ENCODE results near the gene SLC38A1.
"Not testable (repeated sequence)": the region's sequence is repeated elsewhere in the genome, so short reads cannot be mapped to it uniquely, and the experiment has no call there.

The SLC38A1 gene

DNA sequence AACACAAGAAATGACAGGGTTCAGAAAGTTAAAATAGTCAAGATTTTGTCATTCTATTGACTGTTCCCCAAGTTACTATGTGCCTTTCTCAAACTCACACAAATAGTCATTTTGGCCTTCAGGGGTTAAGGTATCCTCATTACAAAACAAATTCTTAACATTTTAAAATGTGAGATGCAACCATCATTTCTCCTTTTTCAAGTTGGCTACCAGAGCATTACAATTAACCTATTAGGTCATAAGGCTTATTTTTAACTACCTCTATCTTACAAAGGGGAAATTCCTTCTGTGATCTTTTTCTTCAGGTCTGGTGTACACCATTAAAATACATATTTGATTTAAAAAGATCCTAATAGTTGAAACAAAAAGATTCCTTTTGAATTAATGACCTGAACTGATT lies 61.2 kb downstream of the SLC38A1 start:
- TF ChIP-seq, protein P1, sequence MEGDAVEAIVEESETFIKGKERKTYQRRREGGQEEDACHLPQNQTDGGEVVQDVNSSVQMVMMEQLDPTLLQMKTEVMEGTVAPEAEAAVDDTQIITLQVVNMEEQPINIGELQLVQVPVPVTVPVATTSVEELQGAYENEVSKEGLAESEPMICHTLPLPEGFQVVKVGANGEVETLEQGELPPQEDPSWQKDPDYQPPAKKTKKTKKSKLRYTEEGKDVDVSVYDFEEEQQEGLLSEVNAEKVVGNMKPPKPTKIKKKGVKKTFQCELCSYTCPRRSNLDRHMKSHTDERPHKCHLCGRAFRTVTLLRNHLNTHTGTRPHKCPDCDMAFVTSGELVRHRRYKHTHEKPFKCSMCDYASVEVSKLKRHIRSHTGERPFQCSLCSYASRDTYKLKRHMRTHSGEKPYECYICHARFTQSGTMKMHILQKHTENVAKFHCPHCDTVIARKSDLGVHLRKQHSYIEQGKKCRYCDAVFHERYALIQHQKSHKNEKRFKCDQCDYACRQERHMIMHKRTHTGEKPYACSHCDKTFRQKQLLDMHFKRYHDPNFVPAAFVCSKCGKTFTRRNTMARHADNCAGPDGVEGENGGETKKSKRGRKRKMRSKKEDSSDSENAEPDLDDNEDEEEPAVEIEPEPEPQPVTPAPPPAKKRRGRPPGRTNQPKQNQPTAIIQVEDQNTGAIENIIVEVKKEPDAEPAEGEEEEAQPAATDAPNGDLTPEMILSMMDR (IDR thresholded peaks at IDR 0.05; ENCODE audit: borderline replicate concordance, insufficient read depth, low read depth, low read length), result no peak
- no peak overlapping the region for H3K4me3 ChIP-seq (ENCODE audit: low read depth, low read length)

DNA sequence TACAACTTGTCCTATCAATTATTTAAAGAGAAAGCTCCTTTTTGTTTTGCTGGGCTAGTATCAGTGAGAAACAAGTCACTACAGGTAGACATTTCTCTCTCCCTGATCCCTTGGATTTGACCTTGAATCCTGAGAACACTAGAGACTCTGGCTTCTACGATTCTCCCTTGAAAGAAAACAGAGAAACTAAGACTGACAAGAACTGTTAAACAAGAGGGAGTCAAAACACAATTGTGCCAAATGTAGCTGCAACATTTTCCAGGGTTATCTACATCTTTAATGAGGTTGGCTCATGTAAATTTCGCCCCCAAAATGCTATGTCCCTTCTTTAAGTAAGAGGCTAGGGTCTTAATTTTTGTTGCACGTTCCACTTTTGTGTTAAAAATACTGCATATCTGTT lies 62.4 kb downstream of the SLC38A1 start:
- TF ChIP-seq, protein P1 (IDR thresholded peaks at IDR 0.05; ENCODE audit: borderline replicate concordance, insufficient read depth, low read depth, low read length), result no peak
- H3K4me3 ChIP-seq (ENCODE audit: low read depth, low read length), result no peak overlapping the region

DNA sequence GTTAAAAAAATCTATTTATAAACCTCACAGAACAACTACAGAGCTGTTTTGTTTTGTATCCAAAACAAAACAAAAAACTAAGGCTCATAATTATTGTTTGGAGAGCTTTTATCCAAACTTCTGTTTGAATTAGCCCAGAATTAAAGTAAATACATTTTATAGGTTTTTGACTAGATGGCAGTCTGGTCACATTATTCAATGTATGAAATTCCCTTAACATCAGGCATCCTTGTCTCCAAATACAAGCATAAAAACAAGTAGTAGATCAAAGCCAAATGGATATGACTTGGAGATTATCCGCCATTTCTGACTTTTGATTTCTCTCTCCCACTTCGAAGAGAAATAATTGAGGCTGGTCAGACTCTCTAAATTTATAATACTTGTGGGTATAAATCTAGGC lies 63.5 kb downstream of the SLC38A1 start:
- no peak overlapping the region for H3K4me3 ChIP-seq (ENCODE audit: low read depth, low read length)
- TF ChIP-seq, protein P1 (IDR thresholded peaks at IDR 0.05; ENCODE audit: borderline replicate concordance, insufficient read depth, low read depth, low read length), result no peak

DNA sequence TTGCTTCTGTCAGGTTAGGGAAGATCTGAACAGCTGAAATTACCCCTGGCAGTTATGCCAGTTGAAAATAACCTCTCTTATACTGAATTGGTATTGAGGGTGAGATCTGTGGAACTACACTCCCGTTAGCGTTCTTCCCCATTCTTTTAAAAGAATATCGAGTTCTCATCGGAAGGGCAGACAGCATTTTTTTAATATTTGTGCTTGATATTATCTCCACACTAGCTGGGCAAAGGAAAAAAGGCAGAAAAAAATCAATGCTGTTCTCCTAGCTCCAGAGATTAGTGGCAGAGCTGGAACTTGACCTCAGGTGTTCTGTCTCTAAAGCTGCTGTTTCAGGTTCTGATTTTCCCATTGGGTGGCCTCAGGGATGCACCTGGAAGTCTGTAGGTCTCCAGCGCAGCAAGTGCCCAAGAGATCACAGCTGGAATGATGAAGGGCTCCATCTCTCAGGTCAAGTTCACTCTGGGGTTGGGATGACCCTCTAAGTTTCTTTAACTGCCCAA lies 67.5 kb downstream of the SLC38A1 start:
- no peak overlapping the region for H3K4me3 ChIP-seq (ENCODE audit: low read depth, low read length)
- TF ChIP-seq, protein P1 (IDR thresholded peaks at IDR 0.05; ENCODE audit: borderline replicate concordance, insufficient read depth, low read depth, low read length), result no peak

DNA sequence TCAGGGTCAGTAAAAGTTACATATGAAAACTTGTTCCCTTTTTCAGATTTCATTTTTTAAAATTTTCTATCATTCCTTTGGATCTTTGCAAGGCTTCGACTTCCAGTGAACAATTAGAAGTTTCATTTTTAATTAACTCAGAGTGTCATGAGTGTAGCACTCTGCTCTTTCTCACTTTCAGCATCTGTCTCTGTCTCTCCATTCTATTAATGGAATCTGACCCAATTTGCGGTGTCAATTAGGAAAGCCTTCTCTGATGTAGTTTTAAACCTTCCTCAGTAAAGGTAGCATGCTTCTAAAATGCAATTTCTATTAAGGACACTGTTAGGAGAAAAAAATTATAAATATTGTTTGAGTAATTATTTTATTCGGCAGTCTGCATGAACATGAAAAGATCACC lies 68.3 kb downstream of the SLC38A1 start:
- TF ChIP-seq, protein P1 (IDR thresholded peaks at IDR 0.05; ENCODE audit: borderline replicate concordance, insufficient read depth, low read depth, low read length), result no peak

DNA sequence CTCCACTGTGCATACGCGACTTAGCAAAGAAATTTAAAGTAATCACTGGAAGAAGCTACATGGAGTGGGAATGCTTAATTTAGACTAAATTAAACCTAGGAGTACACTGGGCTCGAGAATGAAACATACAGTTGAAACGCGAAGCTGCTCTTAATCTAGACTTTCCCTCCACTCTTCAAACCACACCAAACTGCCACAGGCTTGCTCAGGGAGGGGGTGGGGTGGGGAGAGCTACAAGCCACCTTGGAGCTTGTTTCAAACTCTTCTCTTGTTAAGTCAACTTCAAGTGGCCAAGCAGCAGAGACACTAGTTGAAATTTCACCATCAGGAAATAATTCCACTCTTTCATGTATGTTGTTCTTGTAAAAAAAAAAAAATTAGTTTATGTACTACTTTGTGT lies 69.9 kb downstream of the SLC38A1 start:
- no peak overlapping the region for H3K4me3 ChIP-seq (ENCODE audit: low read depth, low read length)
- TF ChIP-seq, protein P1 (IDR thresholded peaks at IDR 0.05; ENCODE audit: borderline replicate concordance, insufficient read depth, low read depth, low read length), result no peak

More for the DNA sequence above, 68.3 kb downstream of the SLC38A1 start:
- no peak overlapping the region for H3K4me3 ChIP-seq (ENCODE audit: low read depth, low read length)

DNA sequence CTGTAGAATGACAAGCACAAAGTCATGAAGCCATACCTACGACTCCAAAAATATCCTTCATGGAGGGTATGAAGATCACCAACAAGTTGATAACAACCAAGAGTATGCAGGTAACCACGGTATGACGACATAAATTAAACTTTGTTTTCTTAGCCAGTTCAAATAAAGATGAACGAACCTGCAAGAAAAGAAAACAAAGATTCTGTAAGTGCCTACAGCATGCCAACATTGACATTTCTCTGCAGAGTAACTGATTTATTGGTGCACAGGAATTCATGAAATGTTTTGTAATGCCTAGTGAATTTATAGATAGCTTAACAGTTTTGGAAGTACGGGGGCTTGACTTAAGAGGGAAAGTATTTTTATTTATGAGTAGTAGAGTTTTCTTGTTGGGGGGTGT lies 71.0 kb downstream of the SLC38A1 start:
- TF ChIP-seq, protein P1 (IDR thresholded peaks at IDR 0.05; ENCODE audit: borderline replicate concordance, insufficient read depth, low read depth, low read length), result no peak
- H3K4me3 ChIP-seq (ENCODE audit: low read depth, low read length), result no peak overlapping the region

DNA sequence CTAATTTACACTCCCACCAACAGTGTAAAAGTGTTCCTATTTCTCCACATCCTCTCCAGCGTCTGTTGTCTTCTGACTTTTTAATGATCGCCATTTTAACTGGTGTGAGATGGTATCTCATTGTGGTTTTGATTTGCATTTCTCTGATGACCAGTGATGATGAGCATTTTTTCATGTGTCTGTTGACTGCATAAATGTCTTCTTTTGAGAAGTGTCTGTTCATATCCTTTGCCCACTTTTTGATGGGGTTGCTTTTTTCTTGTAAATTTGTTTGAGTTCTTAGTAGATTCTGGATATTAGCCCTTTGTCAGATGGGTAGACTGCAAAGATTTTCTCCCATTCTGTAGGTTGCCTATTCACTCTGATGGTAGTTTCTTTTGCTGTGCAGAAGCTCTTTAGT lies 78.3 kb downstream of the SLC38A1 start:
- not testable (repeated sequence) for H3K4me3 ChIP-seq (ENCODE audit: low read depth, low read length)
